Fibroblast of pulmonary artery (primary cell): Measurements from ENCODE around the gene MYO1B.

Experiments
- DNase-seq: peaks from one replicate; pipeline ENCODE4 v3.0.0-alpha.2; 2010; ENCODE audit warnings: low read depth
- H3K4me3 ChIP-seq: replicated peaks from 2 replicates; pipeline ENCODE4 v1.5.1; 2011; ENCODE audit warnings: low read depth, mild to moderate bottlenecking, control low read depth, low read length, moderate library complexity
- TF ChIP-seq, protein P1 (sequence below): IDR thresholded peaks from 2 replicates; pipeline ENCODE4 v1.5.1; 2011; ENCODE audit warnings: mild to moderate bottlenecking, control low read depth, low read length, inconsistent platforms; ENCODE audit errors: missing control alignments

MYO1B gene

GRCh38 chr2:191374366-191374765 is 129.2 kb downstream of the MYO1B start:
- H3K4me3 ChIP-seq: no peak overlapping the region
- DNase-seq: no peak
- TF ChIP-seq, protein P1, sequence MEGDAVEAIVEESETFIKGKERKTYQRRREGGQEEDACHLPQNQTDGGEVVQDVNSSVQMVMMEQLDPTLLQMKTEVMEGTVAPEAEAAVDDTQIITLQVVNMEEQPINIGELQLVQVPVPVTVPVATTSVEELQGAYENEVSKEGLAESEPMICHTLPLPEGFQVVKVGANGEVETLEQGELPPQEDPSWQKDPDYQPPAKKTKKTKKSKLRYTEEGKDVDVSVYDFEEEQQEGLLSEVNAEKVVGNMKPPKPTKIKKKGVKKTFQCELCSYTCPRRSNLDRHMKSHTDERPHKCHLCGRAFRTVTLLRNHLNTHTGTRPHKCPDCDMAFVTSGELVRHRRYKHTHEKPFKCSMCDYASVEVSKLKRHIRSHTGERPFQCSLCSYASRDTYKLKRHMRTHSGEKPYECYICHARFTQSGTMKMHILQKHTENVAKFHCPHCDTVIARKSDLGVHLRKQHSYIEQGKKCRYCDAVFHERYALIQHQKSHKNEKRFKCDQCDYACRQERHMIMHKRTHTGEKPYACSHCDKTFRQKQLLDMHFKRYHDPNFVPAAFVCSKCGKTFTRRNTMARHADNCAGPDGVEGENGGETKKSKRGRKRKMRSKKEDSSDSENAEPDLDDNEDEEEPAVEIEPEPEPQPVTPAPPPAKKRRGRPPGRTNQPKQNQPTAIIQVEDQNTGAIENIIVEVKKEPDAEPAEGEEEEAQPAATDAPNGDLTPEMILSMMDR: no peak

DNA sequence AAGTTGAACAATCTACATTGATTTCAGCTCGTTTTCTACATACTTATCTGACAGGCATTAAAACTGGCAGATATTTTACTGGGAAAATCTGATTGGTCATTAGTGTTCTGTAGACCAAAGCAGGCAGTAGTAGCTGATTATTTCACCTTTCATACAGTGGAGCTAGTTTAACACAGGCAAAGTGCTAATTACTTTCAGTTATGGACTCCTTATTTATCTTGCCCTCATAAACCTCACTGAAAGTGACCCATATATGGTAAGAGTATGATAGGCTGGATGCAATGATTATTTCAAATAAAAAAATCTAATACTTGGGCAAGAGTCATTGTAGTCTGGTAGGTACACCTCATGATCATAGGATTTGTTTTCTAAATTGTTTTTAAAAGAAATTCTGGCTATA is 129.7 kb downstream of the MYO1B start:
- TF ChIP-seq, protein P1: no peak
- DNase-seq: no peak
- no peak overlapping the region for H3K4me3 ChIP-seq

DNA sequence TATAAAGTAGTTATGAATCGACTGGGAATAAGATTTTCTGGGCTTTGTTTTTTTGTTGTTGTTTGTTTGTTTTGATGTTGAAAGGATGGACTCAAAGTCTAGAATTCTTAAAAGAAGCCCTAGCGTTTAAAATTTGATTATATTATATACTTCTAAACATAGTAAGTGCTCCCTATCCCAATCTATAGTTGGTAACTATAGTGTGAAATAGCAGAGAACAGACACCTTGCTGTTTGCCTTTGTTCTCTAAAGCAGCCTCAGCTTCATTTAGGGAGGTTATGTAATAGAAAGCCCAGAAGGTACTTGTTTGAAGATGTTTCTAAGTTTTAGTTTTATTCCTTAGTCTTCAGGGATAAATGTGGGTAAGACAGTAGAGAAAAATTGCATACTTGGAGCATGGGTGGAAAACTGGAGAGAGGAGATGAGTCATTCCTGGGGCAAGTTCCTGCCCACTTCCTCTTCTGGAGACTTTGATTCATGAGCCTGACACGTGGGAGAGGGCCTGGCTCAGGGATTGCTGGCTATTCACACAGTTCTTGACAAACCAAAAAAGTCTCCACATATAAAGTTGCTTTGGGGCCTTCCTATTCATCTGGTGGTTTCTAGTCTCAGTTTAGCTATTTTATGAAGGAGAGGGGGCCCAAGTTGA is 131.9 kb downstream of the MYO1B start:
- TF ChIP-seq, protein P1: no peak
- H3K4me3 ChIP-seq: no peak overlapping the region
- DNase-seq: peak; percentile 92

DNA sequence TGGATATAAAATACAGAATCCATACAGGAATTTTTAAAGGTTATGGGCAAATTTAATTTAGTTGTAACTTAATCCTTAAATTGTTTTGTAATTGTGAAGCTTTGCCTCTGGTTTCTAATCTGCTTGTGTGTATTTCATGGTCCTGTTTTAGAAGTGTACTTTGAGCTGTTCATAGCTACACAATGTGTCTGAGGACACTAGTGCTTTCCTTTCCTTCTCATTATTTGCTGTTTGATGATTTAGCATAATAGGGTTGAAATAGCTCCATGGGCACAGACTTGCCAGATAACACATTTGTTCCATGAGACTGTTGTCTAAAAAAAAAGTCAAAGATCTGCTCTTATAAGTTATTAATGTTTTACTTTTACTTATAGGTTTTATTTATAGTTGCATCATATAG is 134.2 kb downstream of the MYO1B start:
- TF ChIP-seq, protein P1: no peak
- no peak for DNase-seq
- H3K4me3 ChIP-seq: no peak overlapping the region

GRCh38 chr2:191382801-191383200 is 137.6 kb downstream of the MYO1B start:
- TF ChIP-seq, protein P1: no peak
- peak; percentile 75 for DNase-seq
- H3K4me3 ChIP-seq: no peak overlapping the region

- TF ChIP-seq, protein P1: no peak
- H3K4me3 ChIP-seq: no peak overlapping the region
- DNase-seq: no peak
These were observed 138.3 kb downstream of the MYO1B start for GRCh38 chr2:191383486-191383885.

DNA sequence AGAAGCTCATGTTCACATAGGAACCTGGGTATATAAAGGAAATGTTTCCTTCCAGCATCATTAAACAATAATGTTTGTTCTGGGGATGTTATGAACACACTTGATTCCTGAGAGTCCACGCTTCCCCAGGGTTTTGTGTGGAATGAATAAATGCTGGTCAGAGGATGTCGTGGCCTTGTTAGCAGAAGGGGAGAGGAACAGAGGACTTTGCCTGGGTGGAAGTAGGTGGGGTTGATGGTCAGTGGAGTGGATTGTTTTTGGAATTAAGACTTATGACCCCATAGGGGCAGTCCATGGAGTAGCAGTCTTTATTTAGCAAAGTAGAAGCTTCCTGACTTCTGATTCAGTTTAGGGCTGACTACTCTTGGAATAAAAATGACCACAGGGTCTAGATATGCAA is 139.6 kb downstream of the MYO1B start:
- TF ChIP-seq, protein P1: no peak
- no peak overlapping the region for H3K4me3 ChIP-seq
- DNase-seq: no peak
